ENCODE results near the gene RBM33. TPM values are rescaled to one million over a fixed set of nuclear protein-coding genes. Genes with fewer than 3 reads are reported as not detected.

Gene RBM33, protein sequence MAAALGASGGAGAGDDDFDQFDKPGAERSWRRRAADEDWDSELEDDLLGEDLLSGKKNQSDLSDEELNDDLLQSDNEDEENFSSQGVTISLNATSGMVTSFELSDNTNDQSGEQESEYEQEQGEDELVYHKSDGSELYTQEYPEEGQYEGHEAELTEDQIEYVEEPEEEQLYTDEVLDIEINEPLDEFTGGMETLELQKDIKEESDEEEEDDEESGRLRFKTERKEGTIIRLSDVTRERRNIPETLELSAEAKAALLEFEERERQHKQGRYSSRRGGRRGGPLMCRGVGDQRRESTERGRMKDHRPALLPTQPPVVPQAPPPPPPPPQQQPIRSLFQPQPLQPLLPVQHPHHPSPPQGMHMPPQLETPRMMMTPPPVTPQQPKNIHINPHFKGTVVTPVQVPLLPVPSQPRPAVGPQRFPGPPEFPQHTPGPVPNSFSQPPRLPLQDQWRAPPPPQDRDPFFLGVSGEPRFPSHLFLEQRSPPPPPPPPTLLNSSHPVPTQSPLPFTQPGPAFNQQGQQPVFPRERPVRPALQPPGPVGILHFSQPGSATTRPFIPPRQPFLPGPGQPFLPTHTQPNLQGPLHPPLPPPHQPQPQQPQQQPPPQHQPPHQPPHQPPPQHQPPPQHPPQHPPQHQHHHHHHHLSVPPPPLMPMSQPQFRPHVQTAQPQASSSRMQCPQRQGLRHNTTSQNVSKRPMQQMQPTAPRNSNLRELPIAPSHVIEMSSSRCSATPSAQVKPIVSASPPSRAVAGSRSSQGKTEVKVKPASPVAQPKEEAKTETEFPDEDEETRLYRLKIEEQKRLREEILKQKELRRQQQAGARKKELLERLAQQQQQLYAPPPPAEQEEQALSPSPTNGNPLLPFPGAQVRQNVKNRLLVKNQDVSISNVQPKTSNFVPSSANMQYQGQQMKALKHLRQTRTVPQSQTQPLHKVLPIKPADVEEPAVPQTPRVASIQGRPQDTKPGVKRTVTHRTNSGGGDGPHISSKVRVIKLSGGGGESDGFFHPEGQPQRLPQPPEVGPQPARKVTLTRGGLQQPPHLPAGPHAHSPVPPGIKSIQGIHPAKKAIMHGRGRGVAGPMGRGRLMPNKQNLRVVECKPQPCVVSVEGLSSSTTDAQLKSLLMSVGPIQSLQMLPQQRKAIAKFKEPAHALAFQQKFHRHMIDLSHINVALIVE
- 13.4 and 30.6 TPM in 2 replicates for total RNA-seq

DNA sequence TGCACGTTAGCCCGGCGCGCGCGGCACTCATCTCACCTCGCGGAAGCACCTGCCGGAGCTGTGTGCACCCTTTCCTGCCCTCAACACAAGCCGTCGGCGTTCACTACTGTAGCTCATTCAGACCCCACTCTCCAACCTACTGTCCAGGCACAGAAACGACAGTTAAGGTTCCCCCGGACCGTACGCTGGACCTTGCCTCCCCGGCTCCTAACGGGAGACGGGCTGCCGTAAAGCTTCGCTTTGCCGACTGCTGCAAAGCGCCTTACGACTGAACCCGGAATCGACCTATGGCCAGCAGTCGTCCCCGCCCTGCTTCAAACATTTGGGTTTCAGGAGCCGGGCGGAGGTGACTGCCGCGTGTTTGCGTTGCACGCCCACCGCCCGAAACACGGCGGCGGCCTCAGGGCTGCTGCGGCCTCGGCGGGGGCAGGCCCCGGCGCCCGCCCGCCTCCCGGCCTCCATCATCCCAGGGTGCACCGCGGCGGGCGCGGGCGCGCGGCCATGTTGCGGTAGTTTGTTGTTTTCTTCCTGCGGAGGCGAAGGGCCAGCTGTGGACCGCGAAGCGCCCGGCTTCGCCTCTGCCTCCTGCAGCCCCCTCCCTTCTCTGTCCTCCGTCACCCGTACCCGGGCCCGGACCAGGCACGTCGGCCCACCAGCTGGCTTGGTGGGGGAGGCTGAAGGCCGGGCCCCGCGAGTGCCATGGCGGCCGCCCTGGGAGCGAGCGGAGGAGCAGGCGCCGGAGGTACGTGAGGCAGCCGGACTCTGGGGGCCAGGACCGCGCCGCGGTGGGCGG is at the start of gene RBM33:
Gene RBM33, plus strand, starts transcription at position 484 of the 793 bp plus-strand sequence. Its CDS starts 216 bp downstream, at position 700.

DNA sequence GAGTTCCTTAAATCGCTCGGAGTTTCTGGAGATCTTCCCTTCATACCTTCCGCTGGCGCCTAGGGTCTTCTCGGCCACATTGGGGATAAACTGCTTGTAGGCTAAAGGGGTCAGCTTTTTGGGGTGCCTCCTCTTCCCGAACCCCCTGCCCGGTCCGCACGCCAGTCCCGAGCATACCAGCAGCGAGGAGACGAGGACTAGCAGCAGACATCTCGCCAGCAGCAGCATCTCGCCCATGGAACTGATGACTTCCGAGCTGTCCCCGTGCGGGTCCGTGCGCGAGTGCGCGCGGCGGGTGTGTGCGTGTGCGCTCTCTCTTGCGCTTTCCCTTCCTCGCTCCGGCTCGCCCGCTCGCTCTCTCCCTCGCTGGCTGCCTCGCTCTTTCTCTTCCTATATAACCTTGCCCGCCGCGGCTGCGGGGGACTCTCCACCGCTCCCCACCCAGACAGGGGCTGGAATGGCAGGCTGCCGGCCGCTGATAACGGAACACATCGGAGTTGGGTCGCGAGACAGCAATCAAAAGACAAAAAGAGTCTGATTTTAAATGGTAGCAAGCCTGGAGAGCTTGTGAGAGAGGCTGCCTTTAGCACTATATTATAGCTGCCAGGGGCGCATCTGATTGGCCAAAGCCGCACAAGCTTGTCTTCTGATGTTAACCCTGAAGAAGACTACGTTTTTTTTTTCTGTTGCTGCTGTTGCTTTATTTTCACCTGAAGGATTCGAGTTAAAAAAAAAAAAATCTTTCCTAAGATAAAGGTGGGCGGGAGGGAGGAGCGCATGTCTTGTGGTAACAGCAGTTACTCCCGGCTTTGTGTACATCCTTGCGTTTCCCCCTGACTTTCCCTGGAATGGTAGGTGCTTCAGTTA is 167.7 kb downstream of the RBM33 start, which contains the start of gene SHH:
Gene SHH, minus strand, starts transcription at position 569 of the 867 bp plus-strand sequence. Its CDS starts 341 bp downstream, at position 228.

Other genes starting within 250 kb of the RBM33 start
- under 0.01 TPM in 1 of 2 replicates, not detected in the other for gene EN2, start 186.5 kb upstream of the RBM33 start, total RNA-seq
- not detected in 2 replicates for gene CNPY1, start 98.1 kb upstream of the RBM33 start, total RNA-seq
- not detected in 2 replicates for gene SHH, start 167.8 kb downstream of the RBM33 start, total RNA-seq

Measured in pericardium fibroblast (primary cell).